HG03378 (cell line): ENCODE results near the gene MYT1.
"Not testable (repeated sequence)": the region's sequence is repeated elsewhere in the genome, so short reads cannot be mapped to it uniquely, and the experiment has no call there.

Source experiments
- ATAC-seq: cut with Tn5 transposase; IDR thresholded peaks from one replicate; pipeline ENCODE4 v1.9.1; 2021; ENCODE audit warnings: mild to moderate bottlenecking, moderate library complexity; ENCODE audit not compliant: unreplicated experiment

The MYT1 gene

GRCh38 chr20:64166721-64167615, 2.7 kb downstream of the MYT1 start:
- no peak for ATAC-seq

- ATAC-seq, result no peak
Measured at GRCh38 chr20:64167676-64168075, 3.4 kb downstream of the MYT1 start.

GRCh38 chr20:64168381-64169090, 4.3 kb downstream of the MYT1 start:
- ATAC-seq, result no peak

- no peak for ATAC-seq
Measured at GRCh38 chr20:64169091-64169560, 4.9 kb downstream of the MYT1 start.

- no peak for ATAC-seq
Measured at GRCh38 chr20:64171211-64171610, 7.0 kb downstream of the MYT1 start.

GRCh38 chr20:64173116-64173515, 8.9 kb downstream of the MYT1 start:
- ATAC-seq, result no peak

- no peak for ATAC-seq
Measured at GRCh38 chr20:64176551-64176950, 12.3 kb downstream of the MYT1 start.

GRCh38 chr20:64176971-64177370, 12.7 kb downstream of the MYT1 start:
- ATAC-seq, result no peak

GRCh38 chr20:64177384-64177783, 13.1 kb downstream of the MYT1 start:
- no peak for ATAC-seq

GRCh38 chr20:64177787-64178186, 13.5 kb downstream of the MYT1 start:
- ATAC-seq, result no peak

GRCh38 chr20:64178925-64179324, 14.7 kb downstream of the MYT1 start:
- not testable (repeated sequence) for ATAC-seq

- ATAC-seq, result no peak
Measured at GRCh38 chr20:64179805-64180204, 15.6 kb downstream of the MYT1 start.

GRCh38 chr20:64180673-64181072, 16.4 kb downstream of the MYT1 start:
- ATAC-seq, result no peak

- no peak for ATAC-seq
Measured at GRCh38 chr20:64181391-64181790, 17.1 kb downstream of the MYT1 start.

- no peak for ATAC-seq
Measured at GRCh38 chr20:64182146-64182865, 18.1 kb downstream of the MYT1 start.

GRCh38 chr20:64183313-64183712, 19.1 kb downstream of the MYT1 start:
- ATAC-seq, result no peak

GRCh38 chr20:64184795-64185194, 20.5 kb downstream of the MYT1 start:
- no peak for ATAC-seq

- no peak for ATAC-seq
Measured at GRCh38 chr20:64185276-64185900, 21.1 kb downstream of the MYT1 start.

GRCh38 chr20:64186071-64186598, 21.9 kb downstream of the MYT1 start:
- no peak for ATAC-seq

- not testable (repeated sequence) for ATAC-seq
Measured at GRCh38 chr20:64187213-64187612, 23.0 kb downstream of the MYT1 start.

- no peak for ATAC-seq
Measured at GRCh38 chr20:64188091-64188490, 23.8 kb downstream of the MYT1 start.
